GM18508 (cell line): ENCODE results near the gene DCST2.
A peak's percentile ranks its signal among the peaks of the same experiment; 100 is the strongest.

Source experiments
- ATAC-seq: cut with Tn5 transposase; IDR thresholded peaks from one replicate; pipeline ENCODE4 v1.9.1; 2021; ENCODE audit warnings: moderate number of reproducible peaks; ENCODE audit not compliant: insufficient read depth, unreplicated experiment

The DCST2 gene

GRCh38 chr1:155012026-155012546 lies 21.5 kb downstream of the DCST2 start:
- no peak for ATAC-seq

- ATAC-seq: no peak
Observed at GRCh38 chr1:155011437-155012025, 22.1 kb downstream of the DCST2 start.

GRCh38 chr1:155011004-155011416 lies 22.6 kb downstream of the DCST2 start:
- ATAC-seq: no peak

- ATAC-seq: no peak
Observed at GRCh38 chr1:155010211-155010918, 23.2 kb downstream of the DCST2 start.

GRCh38 chr1:155009742-155010141 lies 23.8 kb downstream of the DCST2 start:
- no peak for ATAC-seq

- ATAC-seq: no peak
Observed at GRCh38 chr1:155009221-155009711, 24.3 kb downstream of the DCST2 start.

GRCh38 chr1:155008015-155008941 lies 25.3 kb downstream of the DCST2 start:
- ATAC-seq: no peak

GRCh38 chr1:155007251-155007828 lies 26.2 kb downstream of the DCST2 start:
- ATAC-seq: no peak

- no peak for ATAC-seq
Observed at GRCh38 chr1:155006601-155007101, 26.9 kb downstream of the DCST2 start.

- ATAC-seq: no peak
Observed at GRCh38 chr1:155005076-155006011, 28.2 kb downstream of the DCST2 start.

- ATAC-seq: no peak
Observed at GRCh38 chr1:155004352-155005075, 29.1 kb downstream of the DCST2 start.

GRCh38 chr1:155003766-155004351 lies 29.7 kb downstream of the DCST2 start:
- no peak for ATAC-seq

GRCh38 chr1:155003227-155003765 lies 30.3 kb downstream of the DCST2 start:
- ATAC-seq: no peak

GRCh38 chr1:155002464-155003226 lies 30.9 kb downstream of the DCST2 start, which contains the start of gene ZBTB7B:
ZBTB7B (plus strand) TSS chr1:155002802; CDS start chr1:155014661, 11,859 bp downstream.
- ATAC-seq: no peak

- ATAC-seq: peak; percentile 28
Observed at GRCh38 chr1:155001675-155002463, 31.7 kb downstream of the DCST2 start.

- ATAC-seq: no peak
Observed at GRCh38 chr1:155001425-155001674, 32.2 kb downstream of the DCST2 start.
